HK-2 (cell line): ENCODE data around the gene BUD23.
"Not testable (repeated sequence)": the region's sequence is repeated elsewhere in the genome, so short reads cannot be mapped to it uniquely, and the experiment has no call there.

Experiments
- DNase-seq: peaks from one replicate; pipeline ENCODE4 v3.0.0-alpha.2; 2018; ENCODE audit not compliant: unreplicated experiment

Gene BUD23

GRCh38 chr7:73683056-73683787 is at the start of gene BUD23, which contains the start of gene DNAJC30:
Gene BUD23, plus strand, starts transcription at chr7:73683597. Its CDS starts 29 bp downstream, at chr7:73683626.
Gene DNAJC30, minus strand, starts transcription at chr7:73683453. Its CDS starts 30 bp downstream, at chr7:73683423.
- peak; percentile 99 for DNase-seq

- DNase-seq = no peak
Observed at GRCh38 chr7:73633844-73634243, 49.6 kb upstream of the BUD23 start.

GRCh38 chr7:73635428-73636200 is 47.8 kb upstream of the BUD23 start:
- DNase-seq = no peak

- no peak for DNase-seq
Observed at GRCh38 chr7:73638911-73639310, 44.5 kb upstream of the BUD23 start.

- DNase-seq = no peak
Observed at GRCh38 chr7:73642834-73643233, 40.6 kb upstream of the BUD23 start.

- DNase-seq = no peak
Observed at GRCh38 chr7:73644688-73645286, 38.6 kb upstream of the BUD23 start.

- no peak for DNase-seq
Observed at GRCh38 chr7:73645643-73646174, 37.7 kb upstream of the BUD23 start.

- no peak for DNase-seq
Observed at GRCh38 chr7:73646785-73647724, 36.3 kb upstream of the BUD23 start.

GRCh38 chr7:73647725-73648592 is 35.4 kb upstream of the BUD23 start:
- DNase-seq = peak; percentile 24

- no peak for DNase-seq
Observed at GRCh38 chr7:73648593-73649332, 34.6 kb upstream of the BUD23 start.

- DNase-seq = no peak
Observed at GRCh38 chr7:73649576-73649975, 33.8 kb upstream of the BUD23 start.

- no peak for DNase-seq
Observed at GRCh38 chr7:73650524-73650923, 32.9 kb upstream of the BUD23 start.

GRCh38 chr7:73652541-73652949 is 30.9 kb upstream of the BUD23 start:
- DNase-seq = peak; percentile 64

- DNase-seq = not testable (repeated sequence)
Observed at GRCh38 chr7:73655309-73655708, 28.1 kb upstream of the BUD23 start.

- no peak for DNase-seq
Observed at GRCh38 chr7:73659983-73660382, 23.4 kb upstream of the BUD23 start.

GRCh38 chr7:73660594-73660993 is 22.8 kb upstream of the BUD23 start:
- DNase-seq = not testable (repeated sequence)

GRCh38 chr7:73663033-73663432 is 20.4 kb upstream of the BUD23 start:
- no peak for DNase-seq

GRCh38 chr7:73667344-73668102 is 15.9 kb upstream of the BUD23 start, which contains the start of gene VPS37D:
Gene VPS37D, plus strand, starts transcription at chr7:73667831. Its CDS starts 128 bp downstream, at chr7:73667959.
- peak; percentile 89 for DNase-seq
